Type B pancreatic cell (in vitro differentiated cells): ENCODE measurements around the gene CHDH. TPM values are rescaled to one million over a fixed set of nuclear protein-coding genes. Genes with fewer than 3 reads are reported as not detected.

ENCODE experiments used
- DNase-seq: peaks from one replicate; pipeline ENCODE4 v3.0.0; 2021; ENCODE audit warnings: mixed read lengths; ENCODE audit not compliant: unreplicated experiment; ENCODE audit errors: extremely low spot score
- H3K27ac Mint-ChIP-seq: 2 replicates; pipeline ENCODE4 v1.8.0; 2021; ENCODE audit warnings: mild to moderate bottlenecking, mixed read lengths
- H3K27me3 Mint-ChIP-seq: 2 replicates; pipeline ENCODE4 v1.8.0; 2021; ENCODE audit warnings: mixed read lengths
- H3K36me3 Mint-ChIP-seq: 2 replicates; pipeline ENCODE4 v1.8.0; 2021; ENCODE audit warnings: mixed read lengths
- H3K4me1 Mint-ChIP-seq: one replicate; pipeline ENCODE4 v1.8.0; 2021; ENCODE audit warnings: mixed read lengths; ENCODE audit not compliant: unreplicated experiment
- H3K4me3 Mint-ChIP-seq: 2 replicates; pipeline ENCODE4 v1.8.0; 2021; ENCODE audit warnings: mild to moderate bottlenecking, mixed read lengths
- H3K9me3 Mint-ChIP-seq: 2 replicates; pipeline ENCODE4 v1.8.0; 2021; ENCODE audit warnings: mixed read lengths
- CTCF ChIP-seq: fragments of 200-600 bp; sonication (generic); conservative IDR thresholded peaks from 2 replicates; pipeline ENCODE4 v1.5.0; 2021; ENCODE audit warnings: antibody characterized with exemption, mild to moderate bottlenecking
- total RNA-seq: library from RNA; stranded (reverse); gene quantifications from 2 replicates; pipeline ENCODE4 v1.2.1, GENCODE V29; 2021; ENCODE audit warnings: low replicate concordance

CHDH gene
- total RNA-seq, 1 donor from 2014 or later: 8.0 TPM

GRCh38 chr3:53806182-53807116 lies 39.8 kb downstream of the CHDH start:
- Mint-ChIP-seq H3K4me3 (no peak overlapping the region), H3K27ac (peak overlapping the region; percentile 67)

GRCh38 chr3:53805463-53806159 lies 40.6 kb downstream of the CHDH start:
- TF ChIP-seq CTCF: no peak
- DNase-seq: peak; percentile 53
- peaks cover 32% of the 10 kb centered on the region for H3K4me1 Mint-ChIP-seq

More at GRCh38 chr3:53806182-53807116, 39.8 kb downstream of the CHDH start:
- H3K36me3 Mint-ChIP-seq: no peaks in the 10 kb centered on the region
- DNase-seq: peak; percentile 54
- TF ChIP-seq CTCF: no peak
- no peaks in the 10 kb centered on the region for H3K27me3 Mint-ChIP-seq
- H3K9me3 Mint-ChIP-seq: no peaks in the 10 kb centered on the region
- H3K4me1 Mint-ChIP-seq: peaks cover 32% of the 10 kb centered on the region

GRCh38 chr3:53804697-53805462 lies 41.3 kb downstream of the CHDH start:
- no peak for TF ChIP-seq CTCF
- DNase-seq: no peak
- H3K27ac Mint-ChIP-seq: peak overlapping the region; percentile 72

More at GRCh38 chr3:53805463-53806159, 40.6 kb downstream of the CHDH start:
- no peaks in the 10 kb centered on the region for H3K9me3 Mint-ChIP-seq
- H3K27ac Mint-ChIP-seq: peak overlapping the region; percentile 72
- H3K36me3 Mint-ChIP-seq: no peaks in the 10 kb centered on the region
- no peak overlapping the region for H3K4me3 Mint-ChIP-seq
- no peaks in the 10 kb centered on the region for H3K27me3 Mint-ChIP-seq

GRCh38 chr3:53803816-53804695 lies 42.2 kb downstream of the CHDH start:
- TF ChIP-seq CTCF: no peak
- H3K27ac Mint-ChIP-seq: peak overlapping the region; percentile 72
- H3K36me3 Mint-ChIP-seq: no peaks in the 10 kb centered on the region
- no peaks in the 10 kb centered on the region for H3K9me3 Mint-ChIP-seq
- H3K4me1 Mint-ChIP-seq: peaks cover 37% of the 10 kb centered on the region
- H3K4me3 Mint-ChIP-seq: no peak overlapping the region
- DNase-seq: no peak
- H3K27me3 Mint-ChIP-seq: no peaks in the 10 kb centered on the region

More at GRCh38 chr3:53804697-53805462, 41.3 kb downstream of the CHDH start:
- Mint-ChIP-seq H3K27me3 (no peaks in the 10 kb centered on the region), H3K4me3 (no peak overlapping the region), H3K9me3 (no peaks in the 10 kb centered on the region), H3K4me1 (peaks cover 37% of the 10 kb centered on the region), H3K36me3 (no peaks in the 10 kb centered on the region)
